Endothelial cell of umbilical vein (primary cell): ENCODE results near the gene PSAPL1. TPM values are rescaled to one million over a fixed set of nuclear protein-coding genes. Genes with fewer than 3 reads are reported as not detected.

ENCODE experiments used
- BruUV-seq: library from RNA; stranded (reverse); fragments of 400-500 nt; replicated peaks from 2 replicates; lab custom pipeline; 2021; lab: Mats Ljungman, UMichigan
- CTCF ChIA-PET: fragments of 300-600, 350-600 bp; sonication (Branson Sonifier 250); formaldehyde crosslinking; loops from one replicate; lab custom pipeline; 2021; ENCODE audit warnings: antibody characterized with exemption, inconsistent platforms; lab: Charles Lee
- POLR2A ChIA-PET: fragments of 300-600, 350-600 bp; sonication (Branson Sonifier 250); formaldehyde crosslinking; loops from one replicate; lab custom pipeline; 2021; ENCODE audit warnings: antibody characterized with exemption, inconsistent platforms; lab: Charles Lee
- DNase-seq: peaks from one replicate; pipeline ENCODE4 v3.0.0-alpha.2; 2011; ENCODE audit warnings: low read depth, low spot score
- FAIRE-seq: peaks from 2 replicates; lab custom pipeline; 2011; peaks lifted over from hg19 to GRCh38; lab: Jason Lieb, UNC
- H2AFZ ChIP-seq: 2 replicates; pipeline ENCODE4 v1.6.0; 2012; ENCODE audit warnings: low read depth, low read length, control low read depth, inconsistent platforms
- H3K27ac ChIP-seq: 2 replicates; pipeline ENCODE4 v1.5.1; 2011; ENCODE audit warnings: low read depth, mild to moderate bottlenecking, control low read depth, low read length, moderate library complexity; ENCODE audit not compliant: insufficient read depth
- H3K27me3 ChIP-seq, 2 experiments: 2 replicates each; pipeline versions ENCODE4 v1.6.0 to v1.6.1; 2011; ENCODE audit warnings: low read length in 2 of 2, mixed read lengths in 1 of 2; ENCODE audit not compliant: control insufficient read depth in 2 of 2, insufficient read depth in 2 of 2
- H3K36me3 ChIP-seq, 2 experiments: 2 replicates in 1 of 2; 3 replicates in 1 of 2; pipeline ENCODE4 v1.5.1; 2011; ENCODE audit warnings: low read length in 2 of 2, mild to moderate bottlenecking in 1 of 2, moderate library complexity in 1 of 2; ENCODE audit not compliant: control insufficient read depth in 2 of 2, insufficient read depth in 2 of 2; ENCODE audit errors: extremely low read depth in 1 of 2
- H3K4me1 ChIP-seq: 3 replicates; pipeline ENCODE4 v1.5.1; 2011; ENCODE audit warnings: mild to moderate bottlenecking, low read length; ENCODE audit not compliant: control insufficient read depth, insufficient read depth; ENCODE audit errors: extremely low read depth
- H3K4me2 ChIP-seq: 2 replicates; pipeline ENCODE4 v1.6.1; 2011; ENCODE audit warnings: low read length, control low read depth, mixed read lengths; ENCODE audit not compliant: insufficient read depth
- H3K4me3 ChIP-seq, 3 experiments: fragments of 200-600 bp in 1 of 3; sonication (generic), shearing (Covaris generic) in 1 of 3; replicated peaks in 1 of 3; 2 replicates each; pipeline ENCODE4 v1.5.1; 2011 to 2016; ENCODE audit warnings: control low read depth in 3 of 3, low read length in 3 of 3, mild to moderate bottlenecking in 2 of 3, inconsistent platforms in 1 of 3, low read depth in 1 of 3, moderate library complexity in 1 of 3; ENCODE audit not compliant: insufficient read depth in 1 of 3
- H3K79me2 ChIP-seq: 2 replicates; pipeline ENCODE4 v1.6.0; 2012; ENCODE audit warnings: low read length, inconsistent platforms; ENCODE audit not compliant: control insufficient read depth, insufficient read depth
- H3K9ac ChIP-seq: replicated peaks from 2 replicates; pipeline ENCODE3; 2011; ENCODE audit warnings: low read length, control low read depth; ENCODE audit not compliant: insufficient read depth; ENCODE audit errors: extremely low read depth
- H3K9me1 ChIP-seq: replicated peaks from 3 replicates; pipeline ENCODE4 v1.6.0; 2011; ENCODE audit warnings: mild to moderate bottlenecking, low read length; ENCODE audit not compliant: control insufficient read depth, insufficient read depth; ENCODE audit errors: extremely low read depth
- H3K9me3 ChIP-seq: replicated peaks from 2 replicates; pipeline ENCODE4 v1.5.1; 2012; ENCODE audit warnings: low read length, inconsistent platforms; ENCODE audit not compliant: control insufficient read depth, insufficient read depth
- H4K20me1 ChIP-seq: replicated peaks from 2 replicates; pipeline ENCODE3; 2011; ENCODE audit warnings: mild to moderate bottlenecking, low read length; ENCODE audit not compliant: control insufficient read depth, insufficient read depth; ENCODE audit errors: extremely low read depth
- EZH2 ChIP-seq: IDR thresholded peaks from 2 replicates; pipeline ENCODE4 v1.6.1; 2012; ENCODE audit warnings: borderline replicate concordance, low read depth, mild to moderate bottlenecking, moderate library complexity, low read length, inconsistent platforms; ENCODE audit not compliant: severe bottlenecking
- FOS ChIP-seq: IDR thresholded peaks from 2 replicates; pipeline ENCODE4 v1.6.1; 2011; ENCODE audit warnings: mild to moderate bottlenecking, low read length, moderate library complexity, borderline replicate concordance; ENCODE audit not compliant: insufficient read depth
- GATA2 ChIP-seq: IDR thresholded peaks from 2 replicates; pipeline ENCODE4 v1.7.0; 2011; ENCODE audit warnings: low read depth, mild to moderate bottlenecking, moderate library complexity, mixed read lengths, low read length; ENCODE audit not compliant: insufficient read length, insufficient read depth
- JUN ChIP-seq: IDR thresholded peaks from 2 replicates; pipeline ENCODE4 v1.6.1; 2011; ENCODE audit warnings: borderline replicate concordance, low read depth; ENCODE audit not compliant: insufficient read length, insufficient read depth
- MYC ChIP-seq: IDR thresholded peaks from one replicate; pipeline ENCODE4 v1.6.1; 2011; ENCODE audit warnings: mild to moderate bottlenecking, low read depth, low read length
- POLR2A ChIP-seq: IDR thresholded peaks from 2 replicates; pipeline ENCODE4 v1.6.1; 2012; ENCODE audit warnings: low read depth, mild to moderate bottlenecking, control low read depth, low read length
- POLR2AphosphoS5 ChIP-seq: IDR thresholded peaks from 2 replicates; pipeline ENCODE4 v1.6.1; 2012; ENCODE audit warnings: low read depth, mild to moderate bottlenecking, control low read depth, low read length, moderate library complexity; ENCODE audit not compliant: insufficient read depth
- dilution Hi-C: fragments of 300-500 bp; cut with MboI; formaldehyde crosslinking; loops from one replicate; pipeline ENCODE4 v1.15.0; 2019; ENCODE audit warnings: low sequenced_read_pairs; ENCODE audit not compliant: extremely low pct_ligation_motif_present
- intact Hi-C: fragments of 100-400 bp; cut with micrococcal nuclease; formaldehyde crosslinking; loops from one replicate; pipeline ENCODE4 v1.10.0; 2022
- polyA plus RNA-seq, 4 experiments: library from polyadenylated mRNA; depleted of rRNA in 3 of 4; stranded (reverse) in 3 of 4; unstranded in 1 of 4; fragments of >200 nt; gene quantifications; 2 replicates each; pipeline versions ENCODE4 v1.2.1 to v1.2.3, GENCODE V29; 2011 to 2012; ENCODE audit warnings: missing spikeins in 1 of 4
- total RNA-seq: library from RNA; stranded (reverse); gene quantifications from 2 replicates; pipeline ENCODE4 v1.2.3, GENCODE V29; 2021
- TF ChIP-seq, protein P1 (sequence below), 2 donors: IDR thresholded peaks; 1 replicate in 1 of 2; 2 replicates in 1 of 2; pipeline ENCODE4 v1.5.1; 2011; ENCODE audit warnings: low read length in 2 of 2, mild to moderate bottlenecking in 2 of 2, moderate library complexity in 2 of 2, control low read depth in 1 of 2, inconsistent platforms in 1 of 2, low read depth in 1 of 2; ENCODE audit not compliant: insufficient read depth in 1 of 2; ENCODE audit errors: extremely low read depth in 1 of 2
- TF ChIP-seq, protein P2 (sequence below): IDR thresholded peaks from 2 replicates; pipeline ENCODE4 v1.6.1; 2011; ENCODE audit not compliant: insufficient read depth, insufficient read length

Gene PSAPL1
- total and polyA plus RNA-seq, 2 donors (not counting 3 experiments of a cell fraction or from before 2014, with no cell fraction given), result not detected

DNA sequence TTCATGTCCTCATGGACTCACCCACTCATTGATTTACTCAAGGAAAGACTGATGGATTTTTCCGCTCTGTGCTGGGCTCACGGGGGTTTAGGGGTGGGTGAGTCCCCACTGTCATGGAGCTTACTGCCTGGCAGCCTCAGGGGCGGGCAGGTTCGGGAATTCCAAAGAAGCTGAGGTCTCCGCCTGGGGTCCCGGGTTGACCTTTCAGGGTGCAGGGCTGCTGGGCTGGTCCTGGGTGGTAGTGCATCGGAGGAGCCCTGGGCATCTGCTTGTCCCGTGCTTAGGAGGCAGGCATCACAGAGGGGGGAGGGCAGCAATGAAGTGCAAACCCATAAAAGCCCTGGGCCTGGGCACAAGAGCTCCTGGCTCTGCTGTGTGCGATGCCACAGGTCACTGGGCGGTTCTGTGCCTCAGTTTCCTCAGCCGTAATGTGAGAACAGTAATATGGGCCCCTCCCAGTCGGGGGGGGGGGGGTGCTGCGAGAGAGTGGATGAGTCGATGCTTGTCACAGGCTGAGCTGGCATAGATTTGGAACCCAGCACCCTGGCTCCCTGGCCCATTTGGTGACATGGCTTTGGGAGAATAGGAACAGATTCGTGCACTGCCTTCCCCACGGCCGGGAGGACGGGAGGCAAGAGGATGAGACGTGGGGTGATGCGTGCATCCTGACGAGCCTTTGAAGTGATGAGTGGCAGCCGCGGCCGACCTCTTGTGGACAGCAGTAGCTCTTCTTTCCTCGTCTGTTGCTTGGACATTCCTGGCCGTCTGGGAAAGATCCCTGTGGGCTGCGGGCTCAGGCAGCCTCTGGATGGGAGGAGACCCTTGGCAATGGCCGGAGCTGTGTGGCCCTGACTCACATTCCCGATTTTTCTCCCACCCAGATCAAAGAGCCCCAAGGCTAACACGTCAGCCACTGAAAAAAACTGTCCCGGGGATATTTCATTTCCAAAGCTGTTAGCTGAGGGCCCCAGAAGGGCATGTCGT, 42.0 kb downstream of the PSAPL1 start:
- no peak overlapping the region for H3K27ac ChIP-seq
- H2AFZ ChIP-seq, result no peak overlapping the region
- H3K4me1 ChIP-seq, result no peaks in the 10 kb centered on the region
- no peak overlapping the region for H3K4me2 ChIP-seq
- TF ChIP-seq POLR2A (no peak), EZH2 (no peak), FOS (no peak), JUN (no peak), GATA2 (no peak), MYC (no peak), POLR2AphosphoS5 (no peak)
- TF ChIP-seq, protein P1, sequence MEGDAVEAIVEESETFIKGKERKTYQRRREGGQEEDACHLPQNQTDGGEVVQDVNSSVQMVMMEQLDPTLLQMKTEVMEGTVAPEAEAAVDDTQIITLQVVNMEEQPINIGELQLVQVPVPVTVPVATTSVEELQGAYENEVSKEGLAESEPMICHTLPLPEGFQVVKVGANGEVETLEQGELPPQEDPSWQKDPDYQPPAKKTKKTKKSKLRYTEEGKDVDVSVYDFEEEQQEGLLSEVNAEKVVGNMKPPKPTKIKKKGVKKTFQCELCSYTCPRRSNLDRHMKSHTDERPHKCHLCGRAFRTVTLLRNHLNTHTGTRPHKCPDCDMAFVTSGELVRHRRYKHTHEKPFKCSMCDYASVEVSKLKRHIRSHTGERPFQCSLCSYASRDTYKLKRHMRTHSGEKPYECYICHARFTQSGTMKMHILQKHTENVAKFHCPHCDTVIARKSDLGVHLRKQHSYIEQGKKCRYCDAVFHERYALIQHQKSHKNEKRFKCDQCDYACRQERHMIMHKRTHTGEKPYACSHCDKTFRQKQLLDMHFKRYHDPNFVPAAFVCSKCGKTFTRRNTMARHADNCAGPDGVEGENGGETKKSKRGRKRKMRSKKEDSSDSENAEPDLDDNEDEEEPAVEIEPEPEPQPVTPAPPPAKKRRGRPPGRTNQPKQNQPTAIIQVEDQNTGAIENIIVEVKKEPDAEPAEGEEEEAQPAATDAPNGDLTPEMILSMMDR (IDR thresholded peaks at IDR 0.05; ENCODE audit: extremely low read depth in 1 of 2, insufficient read depth in 1 of 2, low read depth in 1 of 2, low read length in 2 of 2), result no peak
- TF ChIP-seq, protein P2, sequence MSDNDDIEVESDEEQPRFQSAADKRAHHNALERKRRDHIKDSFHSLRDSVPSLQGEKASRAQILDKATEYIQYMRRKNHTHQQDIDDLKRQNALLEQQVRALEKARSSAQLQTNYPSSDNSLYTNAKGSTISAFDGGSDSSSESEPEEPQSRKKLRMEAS, result no peak
- H3K9ac ChIP-seq, result no peak overlapping the region
- intact Hi-C loops, result no loop called here
- ChIA-PET CTCF (interaction anchor here (1.2 kb wide), 1 partner anchor 12 kb away, joined by 3 read pairs; no protein-coding TSS in a partner anchor), POLR2A (no interaction called here)
- DNase-seq (no peak), FAIRE-seq (no peak)
- no peak overlapping the region for H3K4me3 ChIP-seq
- no peaks in the 10 kb centered on the region for H3K27me3 ChIP-seq
- dilution Hi-C loops, result no loop called here
- BruUV-seq, result no TSS peak
- H3K9me1 ChIP-seq, result no peaks in the 10 kb centered on the region
- no peaks in the 10 kb centered on the region for H3K79me2 ChIP-seq
- H4K20me1 ChIP-seq, result no peaks in the 10 kb centered on the region
- H3K9me3 ChIP-seq, result no peaks in the 10 kb centered on the region
- no peaks in the 10 kb centered on the region for H3K36me3 ChIP-seq
